GM12878 (cell line): Measurements from ENCODE around the gene PRMT1. TPM values are rescaled to one million over a fixed set of nuclear protein-coding genes. Genes with fewer than 3 reads are reported as not detected.

Experiments used
- ATAC-seq: fragments of 200-7000 bp; cut with Tn5 transposase; 3 replicates; pipeline ENCODE4 v1.9.1; 2020; ENCODE audit warnings: mild to moderate bottlenecking, moderate library complexity
- BruUV-seq: library from RNA; stranded (reverse); fragments of 400-500 nt; replicated peaks from 2 replicates; lab custom pipeline; 2021; lab: Mats Ljungman, UMichigan
- CTCF ChIA-PET: fragments of 300-600 bp; sonication (Branson Sonifier 250); formaldehyde crosslinking; extraction: SDS; loops from one replicate; lab custom pipeline; 2021; ENCODE audit warnings: inconsistent platforms; lab: Yijun Ruan, JAX
- POLR2A ChIA-PET: fragments of 350-600 bp; formaldehyde crosslinking; extraction: SDS; loops from one replicate; lab custom pipeline; 2021; ENCODE audit warnings: inconsistent platforms; lab: Charles Lee
- RAD21 ChIA-PET: fragments of 300-600 bp; sonication (Branson Sonifier 250); formaldehyde crosslinking; loops from one replicate; lab custom pipeline; 2023; ENCODE audit warnings: antibody characterized with exemption; ENCODE audit not compliant: unreplicated experiment; lab: Charles Lee
- SMC1A ChIA-PET: fragments of 300-600 bp; sonication (Branson Sonifier 250); formaldehyde crosslinking; loops from one replicate; lab custom pipeline; 2023; ENCODE audit not compliant: unreplicated experiment, uncharacterized antibody; lab: Charles Lee
- DNase-seq: peaks from one replicate; pipeline ENCODE4 v3.0.0-alpha.2; 2011; ENCODE audit warnings: low read depth, low spot score
- FAIRE-seq: peaks from 3 replicates; lab custom pipeline; 2011; peaks lifted over from hg19 to GRCh38; lab: Jason Lieb, UNC
- H2AFZ ChIP-seq: 2 replicates; pipeline ENCODE4 v1.6.0; 2011; ENCODE audit warnings: low read depth, low read length, control low read depth; ENCODE audit not compliant: control insufficient read depth
- H3K27ac ChIP-seq: 2 replicates; pipeline ENCODE4 v1.5.1; 2011; ENCODE audit warnings: control low read depth; ENCODE audit not compliant: control insufficient read depth, insufficient read depth
- H3K27me3 ChIP-seq, 2 experiments: replicated peaks in 1 of 2; 2 replicates each; pipeline versions ENCODE4 v1.6.0 to v1.6.1; 2011; ENCODE audit warnings: low read length in 1 of 2; ENCODE audit not compliant: control insufficient read depth in 2 of 2, insufficient read depth in 2 of 2
- H3K36me3 ChIP-seq, 2 experiments: 2 replicates each; pipeline ENCODE4 v1.5.1; 2011; ENCODE audit warnings: low read length in 1 of 2; ENCODE audit not compliant: control insufficient read depth in 2 of 2, insufficient read depth in 2 of 2
- H3K4me1 ChIP-seq: 2 replicates; pipeline ENCODE4 v1.6.1; 2011; ENCODE audit warnings: mild to moderate bottlenecking, low read length, moderate library complexity, mixed read lengths; ENCODE audit not compliant: control insufficient read depth, insufficient read depth
- H3K4me2 ChIP-seq: 2 replicates; pipeline ENCODE4 v1.6.0; 2011; ENCODE audit warnings: control low read depth; ENCODE audit not compliant: control insufficient read depth, insufficient read depth
- H3K4me3 ChIP-seq: fragments of 200-600 bp; sonication (generic); 2 replicates; pipeline ENCODE4 v1.5.1; 2016
- H3K79me2 ChIP-seq: 2 replicates; pipeline ENCODE4 v1.6.0; 2011; ENCODE audit warnings: low read length; ENCODE audit not compliant: control insufficient read depth, insufficient read depth
- H3K9ac ChIP-seq: 2 replicates; pipeline ENCODE4 v1.8.0; 2011; ENCODE audit warnings: low read length, control low read depth, mixed read lengths; ENCODE audit not compliant: control insufficient read depth, insufficient read depth
- H3K9me3 ChIP-seq: replicated peaks from 3 replicates; pipeline ENCODE4 v1.5.1; 2011; ENCODE audit warnings: mild to moderate bottlenecking, low read length; ENCODE audit not compliant: control insufficient read depth, insufficient read depth
- H4K20me1 ChIP-seq: 2 replicates; pipeline ENCODE4 v1.6.0; 2011; ENCODE audit not compliant: control insufficient read depth, insufficient read depth
- E4F1 ChIP-seq: fragments of 450-650 bp; IDR thresholded peaks from 2 replicates; pipeline ENCODE4 v1.6.1; 2018; ENCODE audit warnings: borderline replicate concordance, mild to moderate bottlenecking; ENCODE audit not compliant: partially characterized antibody
- ELK1 ChIP-seq: IDR thresholded peaks from 2 replicates; pipeline ENCODE4 v1.6.1; 2012; ENCODE audit warnings: low read depth, low read length, improper control_type of control experiment
- FOS ChIP-seq: IDR thresholded peaks from 3 replicates; pipeline ENCODE4 v1.6.1; 2011; ENCODE audit warnings: borderline replicate concordance; ENCODE audit not compliant: insufficient read length; ENCODE audit errors: extremely low read depth
- GATAD2B ChIP-seq: fragments of 450-650 bp; conservative IDR thresholded peaks from 2 replicates; pipeline ENCODE4 v1.6.1; 2017; ENCODE audit warnings: low read depth, mild to moderate bottlenecking, moderate library complexity
- HCFC1 ChIP-seq: fragments of 150-350 bp; IDR thresholded peaks from 2 replicates; pipeline ENCODE4 v1.6.1; 2014; ENCODE audit warnings: low read length
- IKZF2 ChIP-seq, 2 experiments: fragments of 450-650 bp; IDR thresholded peaks; 2 replicates each; pipeline ENCODE4 v1.6.1; 2017; ENCODE audit warnings: mild to moderate bottlenecking in 2 of 2, moderate library complexity in 2 of 2
- JUND ChIP-seq: IDR thresholded peaks from 2 replicates; pipeline ENCODE4 v1.6.1; 2012; ENCODE audit warnings: low read depth, mild to moderate bottlenecking, low read length, improper control_type of control experiment, moderate library complexity
- POLR2A ChIP-seq: IDR thresholded peaks from 2 replicates; pipeline ENCODE4 v1.6.1; 2011; ENCODE audit warnings: low read depth, mild to moderate bottlenecking, low read length
- RBBP5 ChIP-seq: fragments of 200-600 bp; sonication (generic); conservative IDR thresholded peaks from 2 replicates; pipeline ENCODE4 v1.6.1; 2016
- RCOR1 ChIP-seq: conservative IDR thresholded peaks from 2 replicates; pipeline ENCODE4 v1.6.1; 2012; ENCODE audit warnings: low read depth, low read length, improper control_type of control experiment
- SIN3A ChIP-seq: IDR thresholded peaks from 2 replicates; pipeline ENCODE4 v1.6.1; 2012; ENCODE audit warnings: low read depth, low read length, improper control_type of control experiment
- SMAD1 ChIP-seq: fragments of 450-650 bp; IDR thresholded peaks from 2 replicates; pipeline ENCODE4 v1.6.1; 2018; ENCODE audit warnings: mild to moderate bottlenecking, low read depth; ENCODE audit not compliant: partially characterized antibody
- ZNF207 ChIP-seq: fragments of 450-650 bp; IDR thresholded peaks from 2 replicates; pipeline ENCODE4 v1.6.1; 2014; ENCODE audit warnings: antibody characterized with exemption, mild to moderate bottlenecking, borderline replicate concordance
- ZSCAN29 ChIP-seq: fragments of 450-650 bp; IDR thresholded peaks from 2 replicates; pipeline ENCODE4 v1.6.1; 2017; ENCODE audit warnings: mild to moderate bottlenecking, moderate library complexity
- WGBS: methylation state at CpG from one replicate; pipeline ENCODE4 v1.1.6; 2016; ENCODE audit warnings: low lambda C conversion rate; ENCODE audit not compliant: insufficient replicate concordance, insufficient coverage; ENCODE audit errors: missing lambda C conversion rate; 5-methylcytosine and 5-hydroxymethylcytosine counted together
- in situ Hi-C: fragments of 300-500 bp; cut with MboI; formaldehyde crosslinking; loops from 9 replicates; pipeline ENCODE4 v1.14.3; 2018; ENCODE audit warnings: mixed read lengths
- intact Hi-C: fragments of 100-400 bp; cut with micrococcal nuclease; formaldehyde crosslinking; loops from one replicate; pipeline ENCODE4 v1.14.2; 2022; ENCODE audit not compliant: unreplicated experiment
- polyA plus RNA-seq, 11 experiments: library from polyadenylated mRNA; depleted of rRNA in 4 of 11; unstranded in 6 of 11; stranded (reverse) in 5 of 11; fragments of >200 nt; fragmentation: Nextera tagmentation in 4 of 11; fragmentation: Illumina TruSeq in 1 of 11; extraction: Ambion mirVana in 4 of 11; extraction: Trizol in 1 of 11; gene quantifications; 1 replicate in 1 of 11; 2 replicates in 10 of 11; pipeline versions ENCODE4 v1.2.1 to v1.2.3, GENCODE V29; 2011 to 2016; ENCODE audit warnings: inconsistent platforms in 2 of 11, missing spikeins in 2 of 11, low read depth in 1 of 11
- total RNA-seq, 4 experiments: library from RNA; depleted of rRNA in 3 of 4; stranded (reverse); fragments of >200 nt in 3 of 4; fragmentation: Illumina TruSeq in 1 of 4; extraction: Trizol in 1 of 4; gene quantifications; 2 replicates each; pipeline versions ENCODE4 v1.2.1 to v1.2.3, GENCODE V29; 2013 to 2021
- TF ChIP-seq, protein P1 (sequence below): fragments of 150-350 bp; IDR thresholded peaks from 2 replicates; pipeline ENCODE4 v1.6.1; 2014; ENCODE audit warnings: mild to moderate bottlenecking, low read depth, low read length
- TF ChIP-seq, protein P2 (sequence below): fragments of 450-650 bp; IDR thresholded peaks from 2 replicates; pipeline ENCODE4 v1.6.1; 2016; ENCODE audit warnings: mild to moderate bottlenecking, moderate library complexity, borderline replicate concordance

Gene PRMT1
- total and polyA plus RNA-seq, 10 of the 15 experiments (the other 5 are each of a cell fraction or from before 2014, with no cell fraction given), result 19.9 to 667 (median 444) TPM

DNA sequence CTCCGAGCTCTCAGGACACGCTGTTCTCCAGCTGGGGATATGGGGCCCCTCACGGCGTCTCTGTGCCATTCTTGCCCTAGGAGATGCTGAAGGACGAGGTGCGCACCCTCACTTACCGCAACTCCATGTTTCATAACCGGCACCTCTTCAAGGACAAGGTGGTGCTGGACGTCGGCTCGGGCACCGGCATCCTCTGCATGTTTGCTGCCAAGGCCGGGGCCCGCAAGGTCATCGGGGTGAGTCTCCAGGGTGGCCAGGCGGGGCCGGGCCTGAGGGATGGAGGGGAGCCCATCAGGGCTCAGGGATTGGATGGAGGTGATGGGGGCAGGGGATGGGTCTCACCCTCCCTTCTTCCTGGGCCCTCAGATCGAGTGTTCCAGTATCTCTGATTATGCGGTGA lies 4.8 kb downstream of the PRMT1 start:
- FAIRE-seq (no peak), ATAC-seq (no peak), DNase-seq (no peak)
- peaks cover 48% of the 10 kb centered on the region for H3K79me2 ChIP-seq
- POLR2A ChIA-PET, result no interaction called here
- H3K4me2 ChIP-seq, result no peak overlapping the region
- no peak overlapping the region for H3K4me3 ChIP-seq
- H3K9me3 ChIP-seq, result no peaks in the 10 kb centered on the region
- H4K20me1 ChIP-seq, result peaks cover 16% of the 10 kb centered on the region
- peaks cover 12% of the 10 kb centered on the region for H3K4me1 ChIP-seq
- CTCF ChIA-PET, result interaction anchor here (1.0 to 3.8 kb wide), 6 partner anchors 9 to 171 kb away, joined by 3 to 22 read pairs (median 7); partner anchors contain the start of gene RRAS
- no peak overlapping the region for H3K27ac ChIP-seq
- RAD21 ChIA-PET, result interaction anchor here (1.3 kb wide), 1 partner anchor 33 kb away, joined by 3 read pairs; no protein-coding TSS in a partner anchor
- no peak overlapping the region for H2AFZ ChIP-seq
- WGBS, result 92% methylated on average over 19 of the region's 19 CpGs
- intact Hi-C loops, result no loop called here
- H3K36me3 ChIP-seq, result peaks cover 24 to 33% of the 10 kb centered on the region in 2 experiments
- H3K27me3 ChIP-seq, result no peaks in the 10 kb centered on the region
- H3K9ac ChIP-seq, result no peak overlapping the region
- SMC1A ChIA-PET, result interaction anchor here (1.6 kb wide), 1 partner anchor 9 kb away, joined by 6 read pairs; no protein-coding TSS in a partner anchor
- in situ Hi-C loops, result no loop called here
- BruUV-seq, result no TSS peak
- TF ChIP-seq SMAD1, result no peak
- TF ChIP-seq ELK1, result no peak
- TF ChIP-seq E4F1, result no peak
- TF ChIP-seq HCFC1, result no peak
- no peak for TF ChIP-seq FOS
- TF ChIP-seq RBBP5, result no peak
- TF ChIP-seq ZSCAN29, result no peak
- TF ChIP-seq, protein P1, sequence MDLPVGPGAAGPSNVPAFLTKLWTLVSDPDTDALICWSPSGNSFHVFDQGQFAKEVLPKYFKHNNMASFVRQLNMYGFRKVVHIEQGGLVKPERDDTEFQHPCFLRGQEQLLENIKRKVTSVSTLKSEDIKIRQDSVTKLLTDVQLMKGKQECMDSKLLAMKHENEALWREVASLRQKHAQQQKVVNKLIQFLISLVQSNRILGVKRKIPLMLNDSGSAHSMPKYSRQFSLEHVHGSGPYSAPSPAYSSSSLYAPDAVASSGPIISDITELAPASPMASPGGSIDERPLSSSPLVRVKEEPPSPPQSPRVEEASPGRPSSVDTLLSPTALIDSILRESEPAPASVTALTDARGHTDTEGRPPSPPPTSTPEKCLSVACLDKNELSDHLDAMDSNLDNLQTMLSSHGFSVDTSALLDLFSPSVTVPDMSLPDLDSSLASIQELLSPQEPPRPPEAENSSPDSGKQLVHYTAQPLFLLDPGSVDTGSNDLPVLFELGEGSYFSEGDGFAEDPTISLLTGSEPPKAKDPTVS, result no peak
- TF ChIP-seq IKZF2 (IDR thresholded peaks at IDR 0.05), result no peak
- TF ChIP-seq GATAD2B, result no peak
- TF ChIP-seq ZNF207, result no peak
- TF ChIP-seq, protein P2, sequence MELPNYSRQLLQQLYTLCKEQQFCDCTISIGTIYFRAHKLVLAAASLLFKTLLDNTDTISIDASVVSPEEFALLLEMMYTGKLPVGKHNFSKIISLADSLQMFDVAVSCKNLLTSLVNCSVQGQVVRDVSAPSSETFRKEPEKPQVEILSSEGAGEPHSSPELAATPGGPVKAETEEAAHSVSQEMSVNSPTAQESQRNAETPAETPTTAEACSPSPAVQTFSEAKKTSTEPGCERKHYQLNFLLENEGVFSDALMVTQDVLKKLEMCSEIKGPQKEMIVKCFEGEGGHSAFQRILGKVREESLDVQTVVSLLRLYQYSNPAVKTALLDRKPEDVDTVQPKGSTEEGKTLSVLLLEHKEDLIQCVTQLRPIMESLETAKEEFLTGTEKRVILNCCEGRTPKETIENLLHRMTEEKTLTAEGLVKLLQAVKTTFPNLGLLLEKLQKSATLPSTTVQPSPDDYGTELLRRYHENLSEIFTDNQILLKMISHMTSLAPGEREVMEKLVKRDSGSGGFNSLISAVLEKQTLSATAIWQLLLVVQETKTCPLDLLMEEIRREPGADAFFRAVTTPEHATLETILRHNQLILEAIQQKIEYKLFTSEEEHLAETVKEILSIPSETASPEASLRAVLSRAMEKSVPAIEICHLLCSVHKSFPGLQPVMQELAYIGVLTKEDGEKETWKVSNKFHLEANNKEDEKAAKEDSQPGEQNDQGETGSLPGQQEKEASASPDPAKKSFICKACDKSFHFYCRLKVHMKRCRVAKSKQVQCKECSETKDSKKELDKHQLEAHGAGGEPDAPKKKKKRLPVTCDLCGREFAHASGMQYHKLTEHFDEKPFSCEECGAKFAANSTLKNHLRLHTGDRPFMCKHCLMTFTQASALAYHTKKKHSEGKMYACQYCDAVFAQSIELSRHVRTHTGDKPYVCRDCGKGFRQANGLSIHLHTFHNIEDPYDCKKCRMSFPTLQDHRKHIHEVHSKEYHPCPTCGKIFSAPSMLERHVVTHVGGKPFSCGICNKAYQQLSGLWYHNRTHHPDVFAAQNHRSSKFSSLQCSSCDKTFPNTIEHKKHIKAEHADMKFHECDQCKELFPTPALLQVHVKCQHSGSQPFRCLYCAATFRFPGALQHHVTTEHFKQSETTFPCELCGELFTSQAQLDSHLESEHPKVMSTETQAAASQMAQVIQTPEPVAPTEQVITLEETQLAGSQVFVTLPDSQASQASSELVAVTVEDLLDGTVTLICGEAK, result no peak
- no peak for TF ChIP-seq JUND
- no peak for TF ChIP-seq POLR2A
- TF ChIP-seq RCOR1, result no peak
- TF ChIP-seq SIN3A, result no peak
